Inflammatory macrophage treated with lipopolysaccharide for 1 hour (primary cell): Measurements from ENCODE around the gene DDX41.

ENCODE experiments used
- DNase-seq, 2 donors: peaks; one replicate each; pipeline ENCODE4 v3.0.0-alpha.2; 2020 to 2022

Gene DDX41

DNA sequence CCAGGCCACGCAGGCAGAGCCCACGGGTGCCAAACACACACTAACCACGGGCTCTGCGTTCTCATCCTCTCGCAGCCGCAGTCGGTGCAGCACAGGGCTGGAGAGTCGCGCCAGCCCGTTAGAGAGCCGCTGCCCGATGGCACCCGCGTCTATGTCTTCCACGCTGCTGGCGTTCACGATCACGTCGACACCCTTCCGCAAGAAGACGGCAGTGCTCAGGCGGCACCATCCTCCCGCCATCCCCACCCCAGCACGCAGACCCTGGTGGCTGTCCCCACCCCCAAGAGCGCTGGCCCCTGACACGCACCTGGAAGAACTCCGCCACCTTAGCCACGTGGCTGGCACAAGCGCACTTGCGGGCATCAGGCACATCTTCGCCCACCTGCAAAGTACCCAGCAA, 49.3 kb downstream of the DDX41 start:
- DNase-seq = no peak

DNA sequence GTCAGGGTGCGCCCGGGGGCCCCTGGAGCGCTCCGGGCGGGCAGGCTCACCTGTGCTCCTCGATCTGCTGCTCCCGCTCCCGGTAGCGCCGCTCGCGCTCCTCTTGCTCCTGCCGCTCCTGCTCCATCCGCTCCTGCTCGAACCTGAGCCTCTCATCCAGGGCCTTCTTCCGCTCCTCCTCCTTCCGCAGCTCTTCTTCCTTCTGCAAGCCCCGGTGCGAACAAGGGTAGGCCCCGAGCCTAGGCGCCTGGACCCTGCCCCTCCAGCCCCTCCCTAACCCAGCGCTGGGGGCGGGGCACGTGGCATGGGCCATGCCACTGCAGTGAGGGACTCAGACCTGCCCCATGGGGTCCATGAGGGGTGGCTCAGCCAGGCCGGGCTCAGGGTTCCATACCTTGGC, 49.9 kb downstream of the DDX41 start:
- no peak for DNase-seq

DNA sequence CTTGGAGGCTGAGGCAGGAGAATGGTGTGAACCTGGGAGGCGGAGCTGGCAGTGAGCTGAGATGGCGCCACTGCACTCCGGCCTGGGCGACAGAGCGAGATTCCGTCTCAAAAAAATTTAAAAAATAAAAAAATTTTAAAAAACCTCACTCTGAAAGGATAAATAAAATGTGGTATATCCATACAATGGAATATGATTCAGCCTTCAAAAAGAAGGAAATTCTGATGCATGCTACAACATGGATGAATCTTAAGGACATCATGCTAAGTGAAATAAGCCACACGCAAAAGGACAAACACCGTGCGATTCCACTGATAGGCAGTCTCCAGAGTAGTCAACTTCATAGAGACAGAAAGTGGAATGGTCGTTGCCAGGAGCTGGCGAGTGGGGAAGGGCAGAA, 51.7 kb downstream of the DDX41 start:
- no peak for DNase-seq

DNA sequence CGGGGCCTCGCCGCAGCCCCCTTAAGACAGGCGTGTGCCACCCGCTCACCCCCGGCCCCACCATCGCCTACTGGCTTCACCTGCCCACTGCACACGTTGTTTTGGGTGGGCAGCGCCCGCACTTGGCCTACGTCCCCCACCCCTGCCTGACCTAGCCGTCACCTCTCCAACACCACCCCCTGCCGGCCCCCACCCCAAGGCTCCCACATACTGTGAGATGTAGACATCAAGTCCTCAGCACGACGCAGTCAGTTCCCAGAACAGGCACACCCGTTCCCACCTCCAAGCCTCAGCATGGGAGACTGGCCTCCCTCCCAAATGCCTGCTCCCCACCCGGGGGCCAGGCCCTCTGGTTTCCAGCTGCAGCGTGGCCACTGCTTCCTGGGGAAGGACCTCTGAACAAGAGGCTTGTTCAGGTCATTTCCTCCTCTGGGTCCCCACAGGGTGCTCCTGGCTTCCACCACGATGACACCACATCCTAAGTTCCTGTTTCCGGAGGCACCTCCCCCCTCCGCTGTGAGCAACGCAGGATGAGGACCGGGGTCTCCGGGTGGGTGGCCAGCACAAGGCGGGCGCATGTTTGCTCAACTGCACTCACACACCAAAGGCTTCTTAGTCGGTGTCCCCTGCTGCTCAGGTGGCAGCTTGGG, 54.6 kb downstream of the DDX41 start:
- peak; percentile 58 to 69 for DNase-seq
